Coronary artery (tissue), 2 donors: ENCODE measurements around the gene FSTL1.

ENCODE experiments used
- DNase-seq: peaks from one replicate; pipeline ENCODE4 v3.0.0-alpha.2; 2017; ENCODE audit warnings: low spot score
- H3K27ac ChIP-seq, 2 donors: fragments of 200-600 bp; sonication (generic); one replicate each; pipeline ENCODE4 v1.5.1; 2016 to 2019
- H3K4me3 ChIP-seq: fragments of 200-600 bp; sonication (generic); 2 replicates; pipeline ENCODE4 v1.5.1; 2016; ENCODE audit warnings: mild to moderate bottlenecking, moderate library complexity
- CTCF ChIP-seq: fragments of 200-600 bp; sonication (generic); IDR thresholded peaks from one replicate; pipeline ENCODE4 v1.5.1; 2019; ENCODE audit warnings: antibody characterized with exemption

The FSTL1 gene

GRCh38 chr3:120448756-120449155 is 2.0 kb downstream of the FSTL1 start:
- Histone ChIP-seq H3K4me3 (peak overlapping the region; percentile 95), H3K27ac (peak overlapping the region; percentile 96 to 99)
- no peak for TF ChIP-seq CTCF
- DNase-seq: peak; percentile 75

DNA sequence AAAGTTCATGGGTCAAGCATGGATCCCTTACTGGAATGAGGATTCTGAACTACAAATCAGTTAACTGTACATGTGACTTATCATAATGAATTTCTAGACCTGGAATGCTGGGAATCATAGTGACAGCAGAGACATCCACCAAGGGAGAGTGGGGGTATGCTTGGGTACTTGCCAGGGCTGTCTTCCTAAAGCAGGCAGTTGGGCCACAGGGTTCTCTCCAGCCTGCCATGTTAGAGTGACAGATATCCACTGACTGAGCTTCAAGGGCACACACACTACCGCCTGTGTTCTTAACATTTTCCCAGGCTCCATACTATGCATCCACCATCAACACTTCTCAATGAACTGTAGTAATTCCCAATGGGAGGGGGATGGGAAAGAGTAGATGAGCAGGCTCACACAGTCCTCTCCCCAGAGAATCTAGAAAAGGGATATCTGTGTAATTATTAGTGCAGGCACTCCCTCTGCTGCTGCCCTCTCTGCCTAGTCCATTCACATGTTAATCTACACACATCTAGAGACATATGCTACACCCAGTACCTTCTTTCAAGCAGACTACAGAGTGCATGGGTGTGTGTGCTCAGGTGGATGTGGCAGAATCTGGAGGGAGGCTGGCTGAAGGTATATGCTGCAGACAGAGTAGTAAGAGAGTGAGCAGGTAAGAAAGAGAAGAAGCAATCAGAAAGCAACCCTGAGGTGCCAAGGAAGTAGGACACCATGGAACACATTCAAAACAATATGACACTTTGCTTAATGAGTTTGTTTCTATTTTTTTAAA is 3.7 kb downstream of the FSTL1 start:
- Histone ChIP-seq H3K27ac (peak overlapping the region; percentile 6 to 99), H3K4me3 (peak overlapping the region; percentile 95)
- TF ChIP-seq CTCF: no peak
- DNase-seq: peak; percentile 24

DNA sequence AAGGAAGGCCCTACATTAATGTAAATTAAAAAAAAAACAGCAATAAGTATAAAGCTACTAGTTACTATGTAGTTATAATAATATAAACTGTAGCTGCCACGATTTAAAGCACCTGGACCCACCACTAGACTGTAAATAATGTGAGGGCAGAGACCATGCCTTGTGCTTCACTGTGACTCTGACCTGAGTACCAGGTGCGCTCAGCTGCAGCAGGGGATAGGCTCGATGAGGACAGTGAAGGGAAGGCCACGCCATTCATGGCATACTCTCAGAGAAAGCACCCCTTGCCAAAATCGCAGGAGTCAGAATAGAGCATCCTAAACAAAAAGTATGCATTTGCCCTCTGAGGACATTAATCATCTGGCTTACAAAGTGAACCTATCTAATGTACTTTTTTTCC is 5.1 kb downstream of the FSTL1 start:
- Histone ChIP-seq H3K27ac (peak overlapping the region; percentile 32 to 99), H3K4me3 (peak overlapping the region; percentile 95)
- DNase-seq: peak; percentile 14
- no peak for TF ChIP-seq CTCF

GRCh38 chr3:120443626-120444123 is 7.1 kb downstream of the FSTL1 start:
- H3K4me3 ChIP-seq: peak overlapping the region; percentile 42
- peak overlapping the region; percentile 34 to 72 for H3K27ac ChIP-seq
- TF ChIP-seq CTCF: no peak
- peak; percentile 1 for DNase-seq

GRCh38 chr3:120442975-120443517 is 7.7 kb downstream of the FSTL1 start:
- no peak for TF ChIP-seq CTCF
- peak; percentile 46 for DNase-seq
- H3K4me3 ChIP-seq: no peak overlapping the region
- H3K27ac ChIP-seq: peak overlapping the region in 1 of 2 donors; percentile 72

DNA sequence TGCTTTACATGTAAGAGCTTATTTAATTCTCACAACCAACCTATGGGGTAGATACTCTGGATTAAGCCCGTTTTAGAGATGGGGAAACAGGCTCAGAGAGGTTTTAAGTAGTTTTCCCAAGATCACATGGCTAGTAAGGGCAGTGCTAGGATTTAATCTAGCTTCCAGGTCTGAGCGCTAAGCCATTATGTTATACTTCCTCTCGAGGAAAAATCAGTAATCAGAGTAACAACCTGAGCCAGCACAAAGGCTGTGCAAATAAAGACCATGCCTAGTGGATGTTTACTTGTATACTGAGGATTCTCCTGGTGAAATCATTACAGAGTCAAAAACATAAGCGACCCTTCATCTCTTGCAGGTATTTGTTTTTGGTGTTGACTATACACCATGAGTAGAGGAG is 9.0 kb downstream of the FSTL1 start:
- peak overlapping the region; percentile 37 for H3K4me3 ChIP-seq
- DNase-seq: no peak
- no peak for TF ChIP-seq CTCF
- peak overlapping the region; percentile 80 to 94 for H3K27ac ChIP-seq

DNA sequence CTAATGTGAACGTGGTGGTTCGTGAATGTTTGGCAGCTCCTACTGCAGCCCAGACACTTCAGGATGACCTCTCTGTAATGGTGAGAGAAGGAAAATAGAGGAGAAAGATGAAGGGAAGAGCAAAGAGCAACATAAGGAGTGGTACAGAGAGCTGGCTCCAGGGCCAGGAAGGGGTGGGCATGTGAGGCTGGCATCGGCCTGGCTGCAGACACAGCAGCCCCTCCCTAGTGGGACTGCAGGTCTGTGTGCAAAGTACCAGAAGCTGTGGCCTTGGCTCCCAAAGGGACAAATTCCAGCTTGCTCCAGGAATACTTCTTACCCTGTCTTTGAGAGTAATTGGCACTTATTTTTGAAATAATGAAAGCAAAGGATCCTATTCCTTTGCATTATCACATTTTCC is 10.0 kb downstream of the FSTL1 start:
- peak overlapping the region; percentile 37 for H3K4me3 ChIP-seq
- no peak for TF ChIP-seq CTCF
- peak overlapping the region; percentile 80 to 94 for H3K27ac ChIP-seq
- DNase-seq: peak; percentile 59
